Measurements from ENCODE around the gene ZNF836. TPM values are rescaled to one million over a fixed set of nuclear protein-coding genes. Genes with fewer than 3 reads are reported as not detected.

Gene ZNF836
- total and polyA plus RNA-seq, 9 of the 15 experiments (the other 6 are each of a cell fraction or from before 2014, with no cell fraction given) = 0.24 to 0.69 (median 0.64) TPM; not detected in 2

DNA sequence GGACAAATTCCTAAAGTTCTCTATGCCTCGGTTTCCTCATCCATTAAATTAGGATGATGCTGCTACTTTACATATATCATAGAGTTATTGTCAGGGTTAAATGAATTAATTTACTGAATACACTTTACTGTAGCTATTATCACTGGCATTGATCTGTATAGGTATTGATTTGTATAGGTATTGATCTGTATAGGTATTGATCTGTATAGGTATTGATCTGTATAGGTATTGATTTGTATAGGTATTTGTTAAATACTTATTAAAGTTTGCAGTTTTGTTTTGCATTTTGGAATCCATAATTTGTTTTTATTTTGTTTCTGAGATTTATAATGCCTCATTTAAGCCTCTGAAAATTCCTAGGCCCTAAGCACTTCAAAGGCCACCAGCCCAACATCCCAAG lies 16.0 kb upstream of the ZNF836 start (continued):
- TF ChIP-seq, protein P1, sequence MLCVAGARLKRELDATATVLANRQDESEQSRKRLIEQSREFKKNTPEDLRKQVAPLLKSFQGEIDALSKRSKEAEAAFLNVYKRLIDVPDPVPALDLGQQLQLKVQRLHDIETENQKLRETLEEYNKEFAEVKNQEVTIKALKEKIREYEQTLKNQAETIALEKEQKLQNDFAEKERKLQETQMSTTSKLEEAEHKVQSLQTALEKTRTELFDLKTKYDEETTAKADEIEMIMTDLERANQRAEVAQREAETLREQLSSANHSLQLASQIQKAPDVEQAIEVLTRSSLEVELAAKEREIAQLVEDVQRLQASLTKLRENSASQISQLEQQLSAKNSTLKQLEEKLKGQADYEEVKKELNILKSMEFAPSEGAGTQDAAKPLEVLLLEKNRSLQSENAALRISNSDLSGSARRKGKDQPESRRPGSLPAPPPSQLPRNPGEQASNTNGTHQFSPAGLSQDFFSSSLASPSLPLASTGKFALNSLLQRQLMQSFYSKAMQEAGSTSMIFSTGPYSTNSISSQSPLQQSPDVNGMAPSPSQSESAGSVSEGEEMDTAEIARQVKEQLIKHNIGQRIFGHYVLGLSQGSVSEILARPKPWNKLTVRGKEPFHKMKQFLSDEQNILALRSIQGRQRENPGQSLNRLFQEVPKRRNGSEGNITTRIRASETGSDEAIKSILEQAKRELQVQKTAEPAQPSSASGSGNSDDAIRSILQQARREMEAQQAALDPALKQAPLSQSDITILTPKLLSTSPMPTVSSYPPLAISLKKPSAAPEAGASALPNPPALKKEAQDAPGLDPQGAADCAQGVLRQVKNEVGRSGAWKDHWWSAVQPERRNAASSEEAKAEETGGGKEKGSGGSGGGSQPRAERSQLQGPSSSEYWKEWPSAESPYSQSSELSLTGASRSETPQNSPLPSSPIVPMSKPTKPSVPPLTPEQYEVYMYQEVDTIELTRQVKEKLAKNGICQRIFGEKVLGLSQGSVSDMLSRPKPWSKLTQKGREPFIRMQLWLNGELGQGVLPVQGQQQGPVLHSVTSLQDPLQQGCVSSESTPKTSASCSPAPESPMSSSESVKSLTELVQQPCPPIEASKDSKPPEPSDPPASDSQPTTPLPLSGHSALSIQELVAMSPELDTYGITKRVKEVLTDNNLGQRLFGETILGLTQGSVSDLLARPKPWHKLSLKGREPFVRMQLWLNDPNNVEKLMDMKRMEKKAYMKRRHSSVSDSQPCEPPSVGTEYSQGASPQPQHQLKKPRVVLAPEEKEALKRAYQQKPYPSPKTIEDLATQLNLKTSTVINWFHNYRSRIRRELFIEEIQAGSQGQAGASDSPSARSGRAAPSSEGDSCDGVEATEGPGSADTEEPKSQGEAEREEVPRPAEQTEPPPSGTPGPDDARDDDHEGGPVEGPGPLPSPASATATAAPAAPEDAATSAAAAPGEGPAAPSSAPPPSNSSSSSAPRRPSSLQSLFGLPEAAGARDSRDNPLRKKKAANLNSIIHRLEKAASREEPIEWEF (CRISPR knock-in tag; IDR thresholded peaks at IDR 0.05) = peak; percentile 99
- TF ChIP-seq ZNF175 (CRISPR knock-in tag; IDR thresholded peaks at IDR 0.05; ENCODE audit: low read depth) = no peak

DNA sequence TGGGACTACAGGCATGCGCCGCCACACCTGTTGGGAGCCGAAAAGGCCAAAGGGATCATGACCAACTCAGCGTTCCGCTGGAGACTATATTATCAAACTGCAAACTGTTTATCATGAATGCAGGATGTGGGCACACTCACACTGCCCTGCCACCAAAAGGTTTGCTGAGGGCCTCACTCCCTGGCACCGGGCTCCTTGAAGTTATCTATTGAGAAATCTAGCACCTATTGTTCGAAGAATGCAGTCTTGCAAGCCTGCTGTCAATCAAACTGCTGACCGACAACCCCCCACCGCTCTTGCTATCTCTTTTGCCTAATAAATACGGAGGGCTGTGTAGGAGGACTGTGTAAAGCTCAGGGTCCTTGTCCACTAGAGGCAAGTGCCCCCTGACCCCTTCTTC lies 5.2 kb upstream of the ZNF836 start:
- ATAC-seq (no peak), FAIRE-seq (no peak), DNase-seq (ENCODE audit: extremely low read depth in 1 of 4, low spot score in 3 of 4) (no peak)
- Histone ChIP-seq H3K79me2 (ENCODE audit: control insufficient read depth, insufficient read depth, low read length) (no peaks in the 10 kb centered on the region), H3K9me1 (ENCODE audit: control insufficient read depth, insufficient read depth, low read length) (no peaks in the 10 kb centered on the region), H3K9me3 (replicated peaks; ENCODE audit: control insufficient read depth, insufficient read depth, low read depth, low read length) (peaks cover 3% of the 10 kb centered on the region; the same call in 1 of the 2 replicates), H3K9ac (ENCODE audit: insufficient read depth in 1 of 2, low read depth in 2 of 2, low read length in 2 of 2) (no peak overlapping the region), H2AFZ (ENCODE audit: low read depth, low read length) (no peak overlapping the region), H3K4me1 (replicated peaks in 1 of 2; ENCODE audit: control insufficient read depth in 2 of 2, insufficient read depth in 2 of 2, low read length in 2 of 2) (no peaks in the 10 kb centered on the region; a peak in 1 of 5 replicates), H3K36me3 (ENCODE audit: control insufficient read depth, insufficient read depth, low read length) (no peaks in the 10 kb centered on the region), H3K4me2 (ENCODE audit: insufficient read depth, low read length) (no peak overlapping the region), H3K27ac (ENCODE audit: extremely low read depth, low read depth, low read length) (no peak overlapping the region), H4K20me1 (replicated peaks; ENCODE audit: control insufficient read depth, insufficient read depth, low read length) (no peaks in the 10 kb centered on the region), H3K27me3 (ENCODE audit: control insufficient read depth in 2 of 2, insufficient read depth in 2 of 2, low read length in 2 of 2) (no peaks in the 10 kb centered on the region), H3K4me3 (no peak overlapping the region)
- BruUV-seq (replicated peaks) = no TSS peak
- in situ Hi-C loops (cut with MboI) = no loop called here
- CTCF ChIA-PET (ENCODE audit: low intra/inter-chr PET ratio) = no interaction called here
- POLR2A ChIA-PET = interaction anchor here (0.7 to 1.5 kb wide), 2 partner anchors 9 to 33 kb away, joined by 4 to 11 read pairs; no protein-coding TSS in a partner anchor
- WGBS (ENCODE audit: insufficient coverage, low coverage, missing lambda C conversion rate) = 22% methylated on average over 10 of the region's 10 CpGs
- TF ChIP-seq KDM1A (IDR thresholded peaks at IDR 0.05) = no peak
- TF ChIP-seq, protein P2, sequence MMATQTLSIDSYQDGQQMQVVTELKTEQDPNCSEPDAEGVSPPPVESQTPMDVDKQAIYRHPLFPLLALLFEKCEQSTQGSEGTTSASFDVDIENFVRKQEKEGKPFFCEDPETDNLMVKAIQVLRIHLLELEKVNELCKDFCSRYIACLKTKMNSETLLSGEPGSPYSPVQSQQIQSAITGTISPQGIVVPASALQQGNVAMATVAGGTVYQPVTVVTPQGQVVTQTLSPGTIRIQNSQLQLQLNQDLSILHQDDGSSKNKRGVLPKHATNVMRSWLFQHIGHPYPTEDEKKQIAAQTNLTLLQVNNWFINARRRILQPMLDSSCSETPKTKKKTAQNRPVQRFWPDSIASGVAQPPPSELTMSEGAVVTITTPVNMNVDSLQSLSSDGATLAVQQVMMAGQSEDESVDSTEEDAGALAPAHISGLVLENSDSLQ (IDR thresholded peaks at IDR 0.05) = peak; percentile 65
- intact Hi-C loops (cut with micrococcal nuclease) = no loop called here

Data from K562 (cell line).